Vagina (tissue), 2 donors: ENCODE measurements around the gene SLC13A5. TPM values are rescaled to one million over a fixed set of nuclear protein-coding genes. Genes with fewer than 3 reads are reported as not detected.

Experiments used
- DNase-seq, 2 donors: peaks; one replicate each; pipeline ENCODE4 v3.0.0-alpha.2; 2017; ENCODE audit errors: extremely low spot score in 2 of 2
- H3K27ac ChIP-seq: fragments of 200-600 bp; sonication (generic); one replicate; pipeline ENCODE4 v1.5.1; 2019
- H3K27me3 ChIP-seq: fragments of 200-600 bp; sonication (generic); one replicate; pipeline ENCODE4 v1.5.1; 2019
- H3K36me3 ChIP-seq, 2 donors: fragments of 200-600 bp; sonication (generic); one replicate each; pipeline ENCODE4 v1.5.1; 2017 to 2019
- H3K4me1 ChIP-seq: fragments of 200-600 bp; sonication (generic); one replicate; pipeline ENCODE4 v1.5.1; 2019
- H3K4me3 ChIP-seq, 2 donors: fragments of 200-600 bp; sonication (generic); 1 replicate in 1 of 2; 2 replicates in 1 of 2; pipeline ENCODE4 v1.5.1; 2016 to 2019
- H3K9me3 ChIP-seq: fragments of 200-600 bp; sonication (generic); one replicate; pipeline ENCODE4 v1.5.1; 2019
- CTCF ChIP-seq, 3 experiments: fragments of 450-650 bp in 2 of 3; fragments of 200-600 bp in 1 of 3; sonication (generic) in 1 of 3; IDR thresholded peaks; one replicate each; pipeline ENCODE4 v1.5.1; 2017 to 2019; ENCODE audit warnings: antibody characterized with exemption in 3 of 3, mild to moderate bottlenecking in 2 of 3, moderate library complexity in 2 of 3
- POLR2A ChIP-seq, 2 donors: fragments of 450-650 bp; IDR thresholded peaks; one replicate each; pipeline ENCODE4 v1.6.1; 2017; ENCODE audit warnings: antibody characterized with exemption in 2 of 2, mild to moderate bottlenecking in 2 of 2, moderate library complexity in 2 of 2
- POLR2AphosphoS5 ChIP-seq, 2 donors: sonication (generic); formaldehyde crosslinking; IDR thresholded peaks; one replicate each; pipeline ENCODE4 v1.9.0; 2017; ENCODE audit warnings: antibody characterized with exemption in 2 of 2, mild to moderate bottlenecking in 2 of 2, low read depth in 1 of 2; ENCODE audit not compliant: insufficient read depth in 1 of 2
- intact Hi-C: fragments of 100-400 bp; cut with DNase I; formaldehyde crosslinking; loops from one replicate; pipeline ENCODE4 v1.15.1; 2023
- total RNA-seq: library from RNA; depleted of rRNA; stranded (reverse); fragments of >200 nt; gene quantifications from one replicate; pipeline ENCODE4 v1.2.3, GENCODE V29; 2016

Gene SLC13A5
- total RNA-seq, 1 donor from 2014 or later: 1.7 TPM

GRCh38 chr17:6684460-6684783 is 28.7 kb downstream of the SLC13A5 start:
- Histone ChIP-seq H3K27ac (no peak overlapping the region), H3K4me1 (no peaks in the 10 kb centered on the region), H3K4me3 (no peak overlapping the region), H3K36me3 (no peaks in the 10 kb centered on the region), H3K9me3 (no peaks in the 10 kb centered on the region), H3K27me3 (no peaks in the 10 kb centered on the region)
- no peak for DNase-seq
- TF ChIP-seq POLR2AphosphoS5 (IDR thresholded peaks at IDR 0.05; ENCODE audit: insufficient read depth in 1 of 2, low read depth in 1 of 2) (no peak), CTCF (IDR thresholded peaks at IDR 0.05) (no peak), POLR2A (IDR thresholded peaks at IDR 0.05) (no peak)
- intact Hi-C loops: no loop called here

- intact Hi-C loops: no loop called here
- no peaks in the 10 kb centered on the region for H3K36me3 ChIP-seq
- H3K4me1 ChIP-seq: no peaks in the 10 kb centered on the region
- TF ChIP-seq POLR2AphosphoS5 (IDR thresholded peaks at IDR 0.05; ENCODE audit: insufficient read depth in 1 of 2, low read depth in 1 of 2) (no peak), POLR2A (IDR thresholded peaks at IDR 0.05) (no peak), CTCF (IDR thresholded peaks at IDR 0.05) (no peak)
- H3K9me3 ChIP-seq: no peaks in the 10 kb centered on the region
- H3K27ac ChIP-seq: no peak overlapping the region
- DNase-seq: no peak
- no peaks in the 10 kb centered on the region for H3K27me3 ChIP-seq
- H3K4me3 ChIP-seq: no peak overlapping the region
Observed at GRCh38 chr17:6683730-6684459, 29.3 kb downstream of the SLC13A5 start.

- Histone ChIP-seq H3K4me3 (no peak overlapping the region), H3K27ac (no peak overlapping the region), H3K36me3 (no peaks in the 10 kb centered on the region), H3K4me1 (no peaks in the 10 kb centered on the region), H3K27me3 (no peaks in the 10 kb centered on the region), H3K9me3 (no peaks in the 10 kb centered on the region)
- DNase-seq: no peak
- intact Hi-C loops: no loop called here
- TF ChIP-seq CTCF (IDR thresholded peaks at IDR 0.05) (no peak), POLR2AphosphoS5 (IDR thresholded peaks at IDR 0.05; ENCODE audit: insufficient read depth in 1 of 2, low read depth in 1 of 2) (no peak), POLR2A (IDR thresholded peaks at IDR 0.05) (no peak)
Observed at GRCh38 chr17:6683081-6683684, 30.0 kb downstream of the SLC13A5 start.

- Histone ChIP-seq H3K9me3 (no peaks in the 10 kb centered on the region), H3K4me1 (no peaks in the 10 kb centered on the region), H3K36me3 (no peaks in the 10 kb centered on the region), H3K27ac (no peak overlapping the region), H3K27me3 (no peaks in the 10 kb centered on the region), H3K4me3 (no peak overlapping the region)
- intact Hi-C loops: no loop called here
- DNase-seq: no peak
- TF ChIP-seq POLR2AphosphoS5 (IDR thresholded peaks at IDR 0.05; ENCODE audit: insufficient read depth in 1 of 2, low read depth in 1 of 2) (no peak), CTCF (IDR thresholded peaks at IDR 0.05) (no peak), POLR2A (IDR thresholded peaks at IDR 0.05) (no peak)
Observed at GRCh38 chr17:6682339-6682738, 30.8 kb downstream of the SLC13A5 start.

GRCh38 chr17:6681671-6682070 is 31.5 kb downstream of the SLC13A5 start:
- H3K27ac ChIP-seq: no peak overlapping the region
- TF ChIP-seq POLR2A (IDR thresholded peaks at IDR 0.05): no peak
- TF ChIP-seq POLR2AphosphoS5 (IDR thresholded peaks at IDR 0.05; ENCODE audit: insufficient read depth in 1 of 2, low read depth in 1 of 2): no peak
- no peak for TF ChIP-seq CTCF (IDR thresholded peaks at IDR 0.05)
- H3K36me3 ChIP-seq: no peaks in the 10 kb centered on the region
- H3K4me3 ChIP-seq: no peak overlapping the region
- intact Hi-C loops: no loop called here
- no peaks in the 10 kb centered on the region for H3K9me3 ChIP-seq
- H3K27me3 ChIP-seq: no peaks in the 10 kb centered on the region
- no peak for DNase-seq
- no peaks in the 10 kb centered on the region for H3K4me1 ChIP-seq
